GM19372 (cell line): ENCODE measurements around the gene NDUFS1.

Experiments
- ATAC-seq: cut with Tn5 transposase; IDR thresholded peaks from one replicate; pipeline ENCODE4 v1.9.1; 2021; ENCODE audit warnings: mild to moderate bottlenecking, low read depth, moderate library complexity; ENCODE audit not compliant: unreplicated experiment

NDUFS1 gene

GRCh38 chr2:206071807-206072206 is 87.4 kb downstream of the NDUFS1 start:
- no peak for ATAC-seq

- ATAC-seq, result no peak
Measured at GRCh38 chr2:206069417-206069816, 89.8 kb downstream of the NDUFS1 start.

DNA sequence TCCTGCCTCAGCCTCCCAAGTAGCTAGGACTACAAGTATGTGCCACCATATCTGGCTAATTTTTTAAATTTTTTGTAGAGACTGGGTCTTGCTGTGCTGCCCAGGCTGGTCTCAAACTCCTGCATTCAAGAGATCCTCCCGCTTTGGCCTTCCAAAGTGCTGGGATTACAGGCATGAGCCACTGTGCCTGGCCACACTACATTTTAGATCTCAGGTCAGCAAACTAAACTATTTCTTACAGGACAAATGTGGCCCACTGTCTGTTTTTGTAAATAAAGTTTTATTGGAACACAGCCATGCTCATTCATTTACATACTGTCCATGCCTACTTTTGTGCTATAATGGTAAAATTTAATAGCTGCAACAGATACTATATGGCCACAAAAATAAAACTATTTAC is 91.0 kb downstream of the NDUFS1 start:
- no peak for ATAC-seq
